ENCODE data around the gene CIP2A. TPM values are rescaled to one million over a fixed set of nuclear protein-coding genes. Genes with fewer than 3 reads are reported as not detected.

CIP2A gene
- total RNA-seq, 1 donor from 2014 or later: 49.7 TPM

- Mint-ChIP-seq H3K27me3 (ENCODE audit: insufficient read depth) (no peaks in the 10 kb centered on the region), H3K4me3 (no peak overlapping the region), H3K4me1 (ENCODE audit: low read depth) (peaks cover 44% of the 10 kb centered on the region), H3K27ac (no peak overlapping the region), H3K9me3 (peaks cover 5% of the 10 kb centered on the region), H3K36me3 (ENCODE audit: low read depth) (peaks cover 3% of the 10 kb centered on the region)
- DNase-seq (ENCODE audit: low spot score): no peak
- intact Hi-C loops (cut with micrococcal nuclease): loop anchor here (1.0 kb wide), 1 partner anchor 11 kb away; the partner anchor contains the start of genes CIP2A and DZIP3
These were observed 10.6 kb upstream of the CIP2A start for GRCh38 chr3:108599677-108600409.

GRCh38 chr3:108598375-108598774 lies 9.1 kb upstream of the CIP2A start:
- Mint-ChIP-seq H3K4me1 (ENCODE audit: low read depth) (peaks cover 30% of the 10 kb centered on the region), H3K27me3 (ENCODE audit: insufficient read depth) (no peaks in the 10 kb centered on the region), H3K4me3 (no peak overlapping the region), H3K27ac (no peak overlapping the region), H3K9me3 (peaks cover 5% of the 10 kb centered on the region), H3K36me3 (ENCODE audit: low read depth) (peaks cover 3% of the 10 kb centered on the region)
- intact Hi-C loops (cut with micrococcal nuclease): no loop called here
- DNase-seq (ENCODE audit: low spot score): no peak

- intact Hi-C loops (cut with micrococcal nuclease): no loop called here
- peaks cover 3% of the 10 kb centered on the region for H3K36me3 Mint-ChIP-seq (ENCODE audit: low read depth)
- H3K27me3 Mint-ChIP-seq (ENCODE audit: insufficient read depth): no peaks in the 10 kb centered on the region
- no peak overlapping the region for H3K27ac Mint-ChIP-seq
- H3K4me1 Mint-ChIP-seq (ENCODE audit: low read depth): peaks cover 29% of the 10 kb centered on the region
- H3K4me3 Mint-ChIP-seq: no peak overlapping the region
- H3K9me3 Mint-ChIP-seq: no peaks in the 10 kb centered on the region
- no peak for DNase-seq (ENCODE audit: low spot score)
These were observed 6.1 kb upstream of the CIP2A start for GRCh38 chr3:108595321-108595720.

- intact Hi-C loops (cut with micrococcal nuclease): no loop called here
- Mint-ChIP-seq H3K9me3 (no peaks in the 10 kb centered on the region), H3K27me3 (ENCODE audit: insufficient read depth) (no peaks in the 10 kb centered on the region), H3K36me3 (ENCODE audit: low read depth) (peaks cover 11% of the 10 kb centered on the region), H3K4me3 (peak overlapping the region; percentile 94), H3K27ac (peak overlapping the region; percentile 95), H3K4me1 (ENCODE audit: low read depth) (peaks cover 55% of the 10 kb centered on the region)
- DNase-seq (ENCODE audit: low spot score): no peak
These were observed 1.2 kb upstream of the CIP2A start for GRCh38 chr3:108590460-108590859.

- Mint-ChIP-seq H3K27ac (peak overlapping the region; percentile 95), H3K9me3 (no peaks in the 10 kb centered on the region), H3K36me3 (ENCODE audit: low read depth) (peaks cover 15% of the 10 kb centered on the region), H3K27me3 (ENCODE audit: insufficient read depth) (no peaks in the 10 kb centered on the region), H3K4me3 (peak overlapping the region; percentile 94), H3K4me1 (ENCODE audit: low read depth) (peaks cover 60% of the 10 kb centered on the region)
- DNase-seq (ENCODE audit: low spot score): no peak
- intact Hi-C loops (cut with micrococcal nuclease): loop anchor here (1.0 to 10.0 kb wide), 14 partner anchors 9 to 1215 kb away; partner anchors contain the start of genes BBX, CD47, HHLA2 and IFT57
These were observed 723 bp upstream of the CIP2A start for GRCh38 chr3:108589998-108590323.

- H3K27ac Mint-ChIP-seq: peak overlapping the region; percentile 95
- no peak for DNase-seq (ENCODE audit: low spot score)
- no peaks in the 10 kb centered on the region for H3K27me3 Mint-ChIP-seq (ENCODE audit: insufficient read depth)
- intact Hi-C loops (cut with micrococcal nuclease): loop anchor here (2.0 to 10.0 kb wide), 11 partner anchors 16 to 1216 kb away; partner anchors contain the start of genes BBX, CD47, HHLA2 and IFT57
- H3K36me3 Mint-ChIP-seq (ENCODE audit: low read depth): peaks cover 15% of the 10 kb centered on the region
- peak overlapping the region; percentile 94 for H3K4me3 Mint-ChIP-seq
- peaks cover 66% of the 10 kb centered on the region for H3K4me1 Mint-ChIP-seq (ENCODE audit: low read depth)
- H3K9me3 Mint-ChIP-seq: no peaks in the 10 kb centered on the region
These were observed 637 bp downstream of the CIP2A start for GRCh38 chr3:108588601-108589000.

GRCh38 chr3:108578064-108578463 lies 11.2 kb downstream of the CIP2A start:
- no peak overlapping the region for H3K4me3 Mint-ChIP-seq
- no peak overlapping the region for H3K27ac Mint-ChIP-seq
- no peak for DNase-seq (ENCODE audit: low spot score)
- intact Hi-C loops (cut with micrococcal nuclease): no loop called here
- H3K27me3 Mint-ChIP-seq (ENCODE audit: insufficient read depth): no peaks in the 10 kb centered on the region
- H3K36me3 Mint-ChIP-seq (ENCODE audit: low read depth): peaks cover 36% of the 10 kb centered on the region
- no peaks in the 10 kb centered on the region for H3K9me3 Mint-ChIP-seq
- H3K4me1 Mint-ChIP-seq (ENCODE audit: low read depth): peaks cover 13% of the 10 kb centered on the region

- Mint-ChIP-seq H3K4me3 (no peak overlapping the region), H3K36me3 (ENCODE audit: low read depth) (peaks cover 41% of the 10 kb centered on the region), H3K4me1 (ENCODE audit: low read depth) (peaks cover 20% of the 10 kb centered on the region), H3K27ac (no peak overlapping the region), H3K27me3 (ENCODE audit: insufficient read depth) (no peaks in the 10 kb centered on the region), H3K9me3 (no peaks in the 10 kb centered on the region)
- intact Hi-C loops (cut with micrococcal nuclease): loop anchor here (2.0 kb wide), 1 partner anchor 15 kb away; no protein-coding TSS in a partner anchor
- DNase-seq (ENCODE audit: low spot score): no peak
These were observed 19.9 kb downstream of the CIP2A start for GRCh38 chr3:108569336-108569735.

- intact Hi-C loops (cut with micrococcal nuclease): no loop called here
- H3K27ac Mint-ChIP-seq: no peak overlapping the region
- peaks cover 20% of the 10 kb centered on the region for H3K4me1 Mint-ChIP-seq (ENCODE audit: low read depth)
- no peaks in the 10 kb centered on the region for H3K27me3 Mint-ChIP-seq (ENCODE audit: insufficient read depth)
- no peak for DNase-seq (ENCODE audit: low spot score)
- no peak overlapping the region for H3K4me3 Mint-ChIP-seq
- no peaks in the 10 kb centered on the region for H3K9me3 Mint-ChIP-seq
- H3K36me3 Mint-ChIP-seq (ENCODE audit: low read depth): peaks cover 40% of the 10 kb centered on the region
These were observed 22.6 kb downstream of the CIP2A start for GRCh38 chr3:108566599-108566998.

GRCh38 chr3:108565506-108565905 lies 23.7 kb downstream of the CIP2A start:
- Mint-ChIP-seq H3K27ac (no peak overlapping the region), H3K27me3 (ENCODE audit: insufficient read depth) (no peaks in the 10 kb centered on the region), H3K9me3 (no peaks in the 10 kb centered on the region), H3K36me3 (ENCODE audit: low read depth) (peaks cover 44% of the 10 kb centered on the region), H3K4me1 (ENCODE audit: low read depth) (peaks cover 20% of the 10 kb centered on the region), H3K4me3 (no peak overlapping the region)
- intact Hi-C loops (cut with micrococcal nuclease): loop anchor here (2.0 kb wide), 1 partner anchor 19 kb away; no protein-coding TSS in a partner anchor
- no peak for DNase-seq (ENCODE audit: low spot score)

GRCh38 chr3:108564564-108564963 lies 24.7 kb downstream of the CIP2A start:
- Mint-ChIP-seq H3K36me3 (ENCODE audit: low read depth) (peaks cover 42% of the 10 kb centered on the region), H3K4me1 (ENCODE audit: low read depth) (peaks cover 20% of the 10 kb centered on the region), H3K4me3 (no peak overlapping the region), H3K9me3 (no peaks in the 10 kb centered on the region), H3K27ac (peak overlapping the region; percentile 9), H3K27me3 (ENCODE audit: insufficient read depth) (no peaks in the 10 kb centered on the region)
- DNase-seq (ENCODE audit: low spot score): no peak
- intact Hi-C loops (cut with micrococcal nuclease): loop anchor here (2.0 kb wide), 1 partner anchor 20 kb away; no protein-coding TSS in a partner anchor

GRCh38 chr3:108562565-108562964 lies 26.7 kb downstream of the CIP2A start:
- DNase-seq (ENCODE audit: low spot score): no peak
- Mint-ChIP-seq H3K36me3 (ENCODE audit: low read depth) (peaks cover 45% of the 10 kb centered on the region), H3K9me3 (no peaks in the 10 kb centered on the region), H3K4me1 (ENCODE audit: low read depth) (peaks cover 17% of the 10 kb centered on the region), H3K27me3 (ENCODE audit: insufficient read depth) (no peaks in the 10 kb centered on the region), H3K4me3 (no peak overlapping the region), H3K27ac (no peak overlapping the region)
- intact Hi-C loops (cut with micrococcal nuclease): no loop called here

GRCh38 chr3:108555966-108556581 lies 33.2 kb downstream of the CIP2A start:
- H3K4me1 Mint-ChIP-seq (ENCODE audit: low read depth): peaks cover 6% of the 10 kb centered on the region

More at GRCh38 chr3:108555966-108556581, 33.2 kb downstream of the CIP2A start:
- Mint-ChIP-seq H3K27ac (no peak overlapping the region), H3K9me3 (no peaks in the 10 kb centered on the region), H3K27me3 (ENCODE audit: insufficient read depth) (no peaks in the 10 kb centered on the region), H3K36me3 (ENCODE audit: low read depth) (peaks cover 31% of the 10 kb centered on the region), H3K4me3 (no peak overlapping the region)
- intact Hi-C loops (cut with micrococcal nuclease): loop anchor here (2.0 kb wide), 1 partner anchor 13 kb away; no protein-coding TSS in a partner anchor
- DNase-seq (ENCODE audit: low spot score): no peak
